Left ventricle myocardium inferior (tissue), 1 donor: ENCODE results near the gene SDC1. TPM values are rescaled to one million over a fixed set of nuclear protein-coding genes. Genes with fewer than 3 reads are reported as not detected.
"Not testable (repeated sequence)": the region's sequence is repeated elsewhere in the genome, so short reads cannot be mapped to it uniquely, and the experiment has no call there.

Source experiments
- DNase-seq: peaks from one replicate; pipeline ENCODE4 v3.0.0-alpha.2; 2020
- H3K27ac ChIP-seq: fragments of 200-600 bp; replicated peaks from 2 replicates; pipeline ENCODE4 v1.8.0; 2021
- H3K27me3 ChIP-seq: fragments of 200-600 bp; 2 replicates; pipeline ENCODE4 v1.8.0; 2021; ENCODE audit warnings: low read depth
- H3K36me3 ChIP-seq: fragments of 200-600 bp; 2 replicates; pipeline ENCODE4 v1.8.0; 2021
- H3K4me1 ChIP-seq: fragments of 200-600 bp; 2 replicates; pipeline ENCODE4 v1.8.0; 2021
- H3K4me3 ChIP-seq: fragments of 200-600 bp; 2 replicates; pipeline ENCODE4 v1.8.0; 2021; ENCODE audit warnings: mild to moderate bottlenecking, moderate library complexity
- H3K9me3 ChIP-seq: fragments of 200-600 bp; replicated peaks from 2 replicates; pipeline ENCODE4 v1.8.0; 2021
- intact Hi-C: fragments of 100-400 bp; cut with micrococcal nuclease; formaldehyde crosslinking; loops from one replicate; pipeline ENCODE4 v1.11.0; 2022
- total RNA-seq: library from RNA; stranded (reverse); fragmentation: NEBNext Ultra II Directional; extraction: Animal tissue kit (Norgen Biotek cat#: 25700); gene quantifications from one replicate; pipeline ENCODE4 v1.2.1, GENCODE V29; 2021
- TF ChIP-seq, protein P1 (sequence below): fragments of 200-600 bp; IDR thresholded peaks from 2 replicates; pipeline ENCODE4 v1.8.0; 2021; ENCODE audit warnings: antibody characterized with exemption, mild to moderate bottlenecking, borderline replicate concordance
- donor health status: DM: no; HTN: yes; CAD: no; lungs with severe emphysema.

Gene SDC1
- total RNA-seq, 1 donor from 2014 or later, result 0.41 TPM

DNA sequence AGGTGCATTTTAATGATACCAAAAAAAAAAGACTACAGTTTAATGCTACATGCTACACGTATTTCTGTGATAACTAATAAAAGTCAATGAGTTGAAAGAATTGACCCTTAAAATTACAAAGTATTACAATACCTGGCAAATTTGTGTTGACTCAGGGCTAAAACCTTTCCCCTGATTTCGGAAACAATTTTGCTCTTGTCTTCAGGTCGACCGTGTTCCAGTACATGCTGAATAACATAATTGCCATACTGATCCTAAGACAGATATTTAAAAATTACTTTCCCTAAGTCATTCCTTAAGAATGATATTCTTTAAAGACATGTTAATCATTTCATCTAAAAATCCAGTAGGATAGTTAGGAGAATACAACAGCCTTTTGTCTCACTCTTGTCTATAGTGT is 29.8 kb upstream of the SDC1 start:
- Histone ChIP-seq H3K4me1 (no peaks in the 10 kb centered on the region), H3K9me3 (no peaks in the 10 kb centered on the region), H3K27ac (no peak overlapping the region), H3K4me3 (no peak overlapping the region), H3K27me3 (no peaks in the 10 kb centered on the region), H3K36me3 (peaks cover 93% of the 10 kb centered on the region)
- DNase-seq, result no peak
- TF ChIP-seq, protein P1, sequence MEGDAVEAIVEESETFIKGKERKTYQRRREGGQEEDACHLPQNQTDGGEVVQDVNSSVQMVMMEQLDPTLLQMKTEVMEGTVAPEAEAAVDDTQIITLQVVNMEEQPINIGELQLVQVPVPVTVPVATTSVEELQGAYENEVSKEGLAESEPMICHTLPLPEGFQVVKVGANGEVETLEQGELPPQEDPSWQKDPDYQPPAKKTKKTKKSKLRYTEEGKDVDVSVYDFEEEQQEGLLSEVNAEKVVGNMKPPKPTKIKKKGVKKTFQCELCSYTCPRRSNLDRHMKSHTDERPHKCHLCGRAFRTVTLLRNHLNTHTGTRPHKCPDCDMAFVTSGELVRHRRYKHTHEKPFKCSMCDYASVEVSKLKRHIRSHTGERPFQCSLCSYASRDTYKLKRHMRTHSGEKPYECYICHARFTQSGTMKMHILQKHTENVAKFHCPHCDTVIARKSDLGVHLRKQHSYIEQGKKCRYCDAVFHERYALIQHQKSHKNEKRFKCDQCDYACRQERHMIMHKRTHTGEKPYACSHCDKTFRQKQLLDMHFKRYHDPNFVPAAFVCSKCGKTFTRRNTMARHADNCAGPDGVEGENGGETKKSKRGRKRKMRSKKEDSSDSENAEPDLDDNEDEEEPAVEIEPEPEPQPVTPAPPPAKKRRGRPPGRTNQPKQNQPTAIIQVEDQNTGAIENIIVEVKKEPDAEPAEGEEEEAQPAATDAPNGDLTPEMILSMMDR, result no peak
- intact Hi-C loops, result no loop called here

DNA sequence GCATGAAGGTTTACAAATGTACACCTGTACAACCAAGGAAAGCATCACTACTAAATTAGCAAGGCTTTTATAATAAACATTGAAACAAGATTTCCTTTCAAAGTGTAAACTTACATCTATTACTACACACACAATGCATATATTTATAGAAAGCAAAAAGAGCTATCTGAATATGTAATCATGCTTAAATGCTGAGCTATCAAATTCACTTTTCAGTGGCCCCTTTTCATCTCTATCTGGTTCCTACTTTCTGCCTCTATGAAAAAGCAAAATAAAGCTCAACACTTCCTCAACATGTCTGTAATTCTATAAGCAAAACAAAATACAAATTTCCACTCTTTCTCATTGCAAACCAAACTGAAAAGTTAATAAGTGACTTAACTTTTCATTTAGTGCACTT is 25.5 kb upstream of the SDC1 start:
- Histone ChIP-seq H3K27me3 (no peaks in the 10 kb centered on the region), H3K4me3 (no peak overlapping the region), H3K27ac (no peak overlapping the region), H3K36me3 (peaks cover 83% of the 10 kb centered on the region), H3K4me1 (no peaks in the 10 kb centered on the region), H3K9me3 (no peaks in the 10 kb centered on the region)
- intact Hi-C loops, result no loop called here
- no peak for DNase-seq
- TF ChIP-seq, protein P1, result no peak

DNA sequence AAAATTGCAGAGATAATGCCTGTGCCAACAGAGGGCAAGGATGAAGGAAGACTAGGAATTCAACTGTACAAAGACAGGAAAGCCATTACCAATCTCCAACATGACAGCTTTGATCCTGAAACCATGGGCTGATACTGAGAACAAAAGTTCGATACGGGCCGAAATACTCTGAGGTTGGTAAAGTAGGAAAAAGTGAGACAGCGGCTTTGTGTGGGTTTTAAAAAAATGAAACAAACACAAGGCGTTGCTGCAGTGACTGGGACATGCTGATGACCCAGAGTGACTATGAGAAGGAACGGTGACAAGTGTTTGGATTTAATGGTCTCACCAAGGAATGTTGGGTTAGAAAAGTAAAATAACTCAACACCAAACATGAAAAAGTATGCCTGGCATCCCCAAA is 24.2 kb upstream of the SDC1 start:
- no peaks in the 10 kb centered on the region for H3K27me3 ChIP-seq
- no peak overlapping the region for H3K4me3 ChIP-seq
- H3K36me3 ChIP-seq, result peaks cover 71% of the 10 kb centered on the region
- intact Hi-C loops, result no loop called here
- H3K9me3 ChIP-seq, result no peaks in the 10 kb centered on the region
- no peaks in the 10 kb centered on the region for H3K4me1 ChIP-seq
- no peak overlapping the region for H3K27ac ChIP-seq
- DNase-seq, result no peak
- TF ChIP-seq, protein P1, result no peak

DNA sequence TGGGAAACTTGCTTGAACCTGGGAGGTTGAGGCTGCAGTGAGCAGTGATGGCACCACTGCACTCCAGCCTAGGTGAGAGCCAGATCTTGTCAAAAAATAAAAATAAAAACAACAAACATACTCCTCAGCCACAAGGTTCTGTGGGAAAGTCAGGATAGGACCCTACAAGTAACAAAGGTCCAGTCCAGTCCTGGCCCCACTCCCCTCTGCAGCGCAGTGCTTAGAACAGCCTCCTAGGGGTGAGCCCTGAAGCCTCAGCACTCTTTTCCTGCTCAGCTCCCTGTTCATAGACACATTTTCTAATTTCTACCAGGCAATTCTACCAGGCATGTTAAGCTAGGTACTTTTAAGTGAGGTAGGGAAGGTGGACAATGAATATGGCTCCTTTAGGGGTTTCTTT is 22.2 kb upstream of the SDC1 start:
- Histone ChIP-seq H3K9me3 (no peaks in the 10 kb centered on the region), H3K27ac (no peak overlapping the region), H3K4me1 (no peaks in the 10 kb centered on the region), H3K4me3 (no peak overlapping the region), H3K36me3 (peaks cover 50% of the 10 kb centered on the region), H3K27me3 (no peaks in the 10 kb centered on the region)
- TF ChIP-seq, protein P1, result no peak
- no peak for DNase-seq
- intact Hi-C loops, result no loop called here

DNA sequence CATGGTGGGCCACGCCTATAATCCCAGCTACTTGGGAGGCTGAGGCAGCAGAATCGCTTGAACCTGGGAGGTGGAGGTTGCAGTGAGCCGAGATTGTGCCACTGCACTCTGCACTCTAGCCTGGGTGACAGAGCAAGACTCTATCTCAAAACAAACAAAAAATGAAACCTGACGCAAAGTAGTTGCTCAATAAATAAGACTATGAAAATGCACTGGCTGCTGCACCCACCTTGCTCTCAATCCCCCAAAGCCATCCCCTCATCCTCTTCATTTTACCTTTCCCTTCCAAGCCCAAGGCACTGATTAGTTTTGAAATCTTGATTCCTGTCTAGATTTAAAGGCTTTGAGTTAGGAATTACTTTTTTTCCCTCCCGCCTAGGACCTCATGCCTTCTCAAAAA is 18.7 kb upstream of the SDC1 start:
- H3K9me3 ChIP-seq, intact Hi-C loops, H3K4me1 ChIP-seq, H3K27ac ChIP-seq, H3K4me3 ChIP-seq, DNase-seq, H3K27me3 ChIP-seq: not testable (repeated sequence)
- H3K36me3 ChIP-seq, result peaks cover 15% of the 10 kb centered on the region

DNA sequence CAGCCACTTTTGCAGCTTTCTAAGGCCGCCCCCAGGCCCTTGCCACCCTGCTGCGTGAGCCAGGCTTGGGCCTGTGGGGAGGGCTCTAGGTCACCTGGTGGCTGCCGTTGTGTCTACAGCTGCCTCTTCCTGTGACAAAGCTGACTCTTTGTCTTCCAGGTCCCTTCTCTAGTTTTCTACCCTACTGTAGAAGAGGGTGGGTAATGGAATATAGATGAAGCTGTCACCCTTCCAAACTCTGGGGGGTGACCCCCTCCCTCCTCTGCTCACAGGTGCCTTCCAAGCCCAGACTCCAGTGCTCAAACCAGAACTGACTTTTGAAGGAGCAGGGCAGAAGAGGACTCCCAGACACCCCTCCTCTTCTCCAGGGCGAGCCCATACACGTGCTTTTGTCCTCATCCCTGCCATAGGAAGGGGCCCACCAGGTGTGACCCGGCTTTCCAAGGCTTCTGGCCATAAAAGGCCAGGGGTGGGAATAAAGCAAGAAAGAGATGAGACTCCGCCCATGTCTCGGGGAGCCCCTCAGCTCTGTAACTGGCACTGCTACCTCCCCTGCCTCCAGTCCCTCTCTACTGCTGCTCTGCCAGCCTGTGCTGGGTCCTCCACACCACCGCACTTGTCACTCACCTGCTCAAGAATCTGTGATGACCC is 17.9 kb upstream of the SDC1 start:
- peaks cover 9% of the 10 kb centered on the region for H3K36me3 ChIP-seq
- intact Hi-C loops, result no loop called here
- no peak for DNase-seq

More for the DNA sequence above, 17.9 kb upstream of the SDC1 start:
- Histone ChIP-seq H3K9me3 (no peaks in the 10 kb centered on the region), H3K4me1 (no peaks in the 10 kb centered on the region), H3K27me3 (peaks cover 8% of the 10 kb centered on the region), H3K4me3 (no peak overlapping the region), H3K27ac (no peak overlapping the region)
- TF ChIP-seq, protein P1, result no peak
